ENCODE measurements around the gene OLIG2. TPM values are rescaled to one million over a fixed set of nuclear protein-coding genes. Genes with fewer than 3 reads are reported as not detected.
A peak's percentile ranks its signal among the peaks of the same experiment; 100 is the strongest.

Gene OLIG2
- total RNA-seq, 2 experiments from 2014 or later = not detected

DNA sequence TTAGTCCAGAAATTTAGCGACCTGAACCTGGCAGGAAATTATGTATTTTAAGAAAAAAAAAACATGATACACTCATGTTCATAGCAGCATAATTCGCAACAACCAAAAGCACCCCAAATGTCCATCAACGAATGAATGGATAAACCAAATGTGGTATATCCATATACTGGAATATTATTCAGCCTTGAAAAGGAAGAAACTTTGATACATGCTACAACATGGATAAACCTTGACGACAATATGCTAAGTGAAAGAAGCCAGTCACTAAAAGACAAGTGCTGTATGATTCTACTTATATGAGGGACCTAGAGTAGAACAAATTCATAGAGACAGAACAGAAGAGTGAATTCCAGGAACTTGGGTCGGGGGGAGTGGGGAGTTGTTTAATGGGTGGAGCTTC lies 43.5 kb downstream of the OLIG2 start:
- peaks cover 82% of the 10 kb centered on the region for H3K27me3 Mint-ChIP-seq
- peak overlapping the region; percentile 30 for H3K4me3 Mint-ChIP-seq
- Histone ChIP-seq H3K4me3 (ENCODE audit: low read length) (no peak overlapping the region), H3K4me1 (ENCODE audit: insufficient read depth, low read length) (peaks cover 21% of the 10 kb centered on the region), H3K9me3 (ENCODE audit: control insufficient read depth in 1 of 2, insufficient read depth in 1 of 2, low read length in 2 of 2) (peaks cover 0 to 7% of the 10 kb centered on the region in 2 experiments), H3K36me3 (ENCODE audit: insufficient read depth, low read length) (no peaks in the 10 kb centered on the region), H3K27me3 (ENCODE audit: control insufficient read depth in 1 of 2, insufficient read depth in 2 of 2, low read length in 2 of 2) (peaks cover 57 to 75% of the 10 kb centered on the region in 2 experiments), H3K27ac (ENCODE audit: low read depth in 1 of 2, low read length in 2 of 2) (no peak overlapping the region)
- TF ChIP-seq, protein P1, sequence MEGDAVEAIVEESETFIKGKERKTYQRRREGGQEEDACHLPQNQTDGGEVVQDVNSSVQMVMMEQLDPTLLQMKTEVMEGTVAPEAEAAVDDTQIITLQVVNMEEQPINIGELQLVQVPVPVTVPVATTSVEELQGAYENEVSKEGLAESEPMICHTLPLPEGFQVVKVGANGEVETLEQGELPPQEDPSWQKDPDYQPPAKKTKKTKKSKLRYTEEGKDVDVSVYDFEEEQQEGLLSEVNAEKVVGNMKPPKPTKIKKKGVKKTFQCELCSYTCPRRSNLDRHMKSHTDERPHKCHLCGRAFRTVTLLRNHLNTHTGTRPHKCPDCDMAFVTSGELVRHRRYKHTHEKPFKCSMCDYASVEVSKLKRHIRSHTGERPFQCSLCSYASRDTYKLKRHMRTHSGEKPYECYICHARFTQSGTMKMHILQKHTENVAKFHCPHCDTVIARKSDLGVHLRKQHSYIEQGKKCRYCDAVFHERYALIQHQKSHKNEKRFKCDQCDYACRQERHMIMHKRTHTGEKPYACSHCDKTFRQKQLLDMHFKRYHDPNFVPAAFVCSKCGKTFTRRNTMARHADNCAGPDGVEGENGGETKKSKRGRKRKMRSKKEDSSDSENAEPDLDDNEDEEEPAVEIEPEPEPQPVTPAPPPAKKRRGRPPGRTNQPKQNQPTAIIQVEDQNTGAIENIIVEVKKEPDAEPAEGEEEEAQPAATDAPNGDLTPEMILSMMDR (IDR thresholded peaks at IDR 0.05) = no peak
- POLR2A ChIA-PET = no interaction called here
- no peaks in the 10 kb centered on the region for H3K36me3 Mint-ChIP-seq (ENCODE audit: low read depth)
- CTCF ChIA-PET = no interaction called here
- no peak overlapping the region for H3K27ac Mint-ChIP-seq
- H3K4me1 Mint-ChIP-seq (ENCODE audit: low read depth) = peaks cover 23% of the 10 kb centered on the region
- ATAC-seq (ENCODE audit: poor library complexity) (no peak), DNase-seq (no peak)
- H3K9me3 Mint-ChIP-seq = no peaks in the 10 kb centered on the region
- intact Hi-C loops (cut with DNase I, micrococcal nuclease) = no loop called here

DNA sequence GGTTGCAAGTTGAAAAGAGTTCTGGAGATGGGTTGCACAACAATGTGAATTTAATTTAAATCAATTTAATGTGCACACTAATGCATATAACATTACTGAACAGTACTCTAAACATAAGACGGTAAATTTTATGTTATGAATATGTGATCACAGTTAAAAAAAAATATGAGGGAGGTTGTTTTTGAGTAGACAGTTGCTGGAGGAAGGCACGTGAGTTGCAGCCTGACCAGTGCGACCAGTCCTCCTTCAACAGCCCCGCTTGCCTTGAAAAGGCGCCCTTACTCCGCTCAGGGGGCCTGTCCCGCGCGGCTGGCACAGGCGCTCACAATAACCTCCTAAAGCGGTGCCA lies 43.9 kb downstream of the OLIG2 start:
- no peaks in the 10 kb centered on the region for H3K36me3 ChIP-seq (ENCODE audit: insufficient read depth, low read length)
- TF ChIP-seq, protein P1 (IDR thresholded peaks at IDR 0.05) = no peak
- Mint-ChIP-seq H3K27me3 (peaks cover 81% of the 10 kb centered on the region), H3K4me3 (peak overlapping the region; percentile 27), H3K4me1 (ENCODE audit: low read depth) (peaks cover 23% of the 10 kb centered on the region), H3K27ac (no peak overlapping the region), H3K36me3 (ENCODE audit: low read depth) (no peaks in the 10 kb centered on the region), H3K9me3 (no peaks in the 10 kb centered on the region)
- peaks cover 61 to 76% of the 10 kb centered on the region in 2 experiments for H3K27me3 ChIP-seq (ENCODE audit: control insufficient read depth in 1 of 2, insufficient read depth in 2 of 2, low read length in 2 of 2)
- ChIA-PET POLR2A (no interaction called here), CTCF (no interaction called here)
- peaks cover 21% of the 10 kb centered on the region for H3K4me1 ChIP-seq (ENCODE audit: insufficient read depth, low read length)
- H3K9me3 ChIP-seq (ENCODE audit: control insufficient read depth in 1 of 2, insufficient read depth in 1 of 2, low read length in 2 of 2) = peaks cover 0 to 7% of the 10 kb centered on the region in 2 experiments
- intact Hi-C loops (cut with DNase I, micrococcal nuclease) = no loop called here
- no peak overlapping the region for H3K4me3 ChIP-seq (ENCODE audit: low read length)
- ATAC-seq (ENCODE audit: poor library complexity) (no peak), DNase-seq (no peak)
- no peak overlapping the region for H3K27ac ChIP-seq (ENCODE audit: low read depth in 1 of 2, low read length in 2 of 2)

DNA sequence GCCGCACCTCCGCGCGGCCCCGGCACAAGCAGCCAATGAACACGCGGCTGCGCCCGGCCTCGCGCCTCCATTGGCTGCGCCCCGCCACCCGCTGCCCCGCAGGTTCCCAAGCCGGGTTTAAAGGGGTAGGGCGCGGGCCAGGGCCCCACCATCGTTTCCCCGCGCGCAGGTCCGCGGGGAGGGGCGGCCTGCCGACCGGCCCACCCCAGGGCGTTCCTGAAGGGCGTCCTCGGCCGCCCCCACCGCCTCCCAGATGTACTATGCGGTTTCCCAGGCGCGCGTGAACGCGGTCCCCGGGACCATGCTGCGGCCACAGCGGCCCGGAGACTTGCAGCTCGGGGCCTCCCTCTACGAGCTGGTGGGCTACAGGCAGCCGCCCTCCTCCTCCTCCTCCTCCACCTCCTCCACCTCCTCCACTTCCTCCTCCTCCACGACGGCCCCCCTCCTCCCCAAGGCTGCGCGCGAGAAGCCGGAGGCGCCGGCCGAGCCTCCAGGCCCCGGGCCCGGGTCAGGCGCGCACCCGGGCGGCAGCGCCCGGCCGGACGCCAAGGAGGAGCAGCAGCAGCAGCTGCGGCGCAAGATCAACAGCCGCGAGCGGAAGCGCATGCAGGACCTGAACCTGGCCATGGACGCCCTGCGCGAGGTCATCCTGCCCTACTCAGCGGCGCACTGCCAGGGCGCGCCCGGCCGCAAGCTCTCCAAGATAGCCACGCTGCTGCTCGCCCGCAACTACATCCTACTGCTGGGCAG lies 44.4 kb downstream of the OLIG2 start, which contains the start of gene OLIG1:
TSS of gene OLIG1 (plus strand) at position 148 of the 750 bp plus-strand sequence. CDS start at position 254, 106 bp downstream.
- Histone ChIP-seq H3K27me3 (ENCODE audit: control insufficient read depth in 1 of 2, insufficient read depth in 2 of 2, low read length in 2 of 2) (peaks cover 62 to 78% of the 10 kb centered on the region in 2 experiments), H3K9me3 (ENCODE audit: control insufficient read depth in 1 of 2, insufficient read depth in 1 of 2, low read length in 2 of 2) (peaks cover 0 to 7% of the 10 kb centered on the region in 2 experiments), H3K27ac (ENCODE audit: low read depth in 1 of 2, low read length in 2 of 2) (no peak within 1 kb of the TSS), H3K4me3 (ENCODE audit: low read length) (peak within 1 kb of the TSS; percentile 52), H3K36me3 (ENCODE audit: insufficient read depth, low read length) (no peaks in the 10 kb centered on the region), H3K4me1 (ENCODE audit: insufficient read depth, low read length) (peaks cover 21% of the 10 kb centered on the region)
- Mint-ChIP-seq H3K4me3 (peak within 1 kb of the TSS; percentile 83), H3K36me3 (ENCODE audit: low read depth) (no peaks in the 10 kb centered on the region), H3K27ac (no peak within 1 kb of the TSS), H3K4me1 (ENCODE audit: low read depth) (peaks cover 23% of the 10 kb centered on the region), H3K27me3 (peaks cover 81% of the 10 kb centered on the region), H3K9me3 (no peaks in the 10 kb centered on the region)
- POLR2A ChIA-PET = no interaction called here
- intact Hi-C loops (cut with DNase I, micrococcal nuclease) = no loop called here
- ATAC-seq (ENCODE audit: poor library complexity) = peak; percentile 52
- TF ChIP-seq, protein P1 (IDR thresholded peaks at IDR 0.05) = no peak
- CTCF ChIA-PET = no interaction called here
- DNase-seq = peak in 6 of 14 experiments; percentile 7 to 54 (median 44)

Data from CD4-positive, alpha-beta T cell (primary cell).